ENCODE data around the gene IQCH.

Gene IQCH

DNA sequence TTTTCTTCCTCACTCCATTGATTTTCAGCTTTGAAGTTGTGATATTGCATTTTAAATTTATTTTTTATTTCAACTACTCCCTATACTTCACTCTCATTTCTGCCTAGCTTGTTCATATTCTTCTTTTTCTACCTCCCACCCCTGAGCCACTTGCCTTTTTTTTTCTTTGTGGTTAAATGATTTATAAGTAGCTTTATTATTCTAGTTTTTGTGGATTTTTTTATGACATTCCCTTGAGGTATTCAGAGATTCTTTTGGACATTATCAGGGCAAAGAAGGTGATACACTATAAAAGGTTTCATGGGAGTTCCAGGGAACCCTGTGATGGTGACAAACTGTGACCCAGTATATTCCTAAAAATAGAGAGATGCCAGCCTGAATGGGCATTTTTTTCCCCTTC lies 269.6 kb downstream of the IQCH start:
- no peak for DNase-seq (ENCODE audit: low read depth, low spot score)

DNA sequence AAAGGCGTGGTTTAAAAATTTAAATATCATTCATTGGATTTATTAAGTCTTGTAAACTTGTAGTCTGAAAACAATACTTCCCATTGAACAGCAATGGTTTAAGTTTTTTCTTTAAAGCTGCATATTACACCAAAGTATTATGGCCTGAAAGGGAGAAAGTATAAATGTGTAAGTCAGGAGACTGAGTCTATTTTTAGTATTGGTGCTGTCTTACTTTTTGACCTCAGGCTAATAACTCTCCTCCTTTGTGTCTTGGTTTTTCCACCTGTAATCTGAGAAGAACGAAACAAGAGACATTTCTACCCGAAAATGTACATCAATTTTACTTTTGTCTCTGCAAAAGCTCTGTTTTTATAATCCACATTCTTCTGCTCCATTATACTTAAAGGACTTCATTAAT lies 273.9 kb downstream of the IQCH start:
- no peak for DNase-seq (ENCODE audit: low read depth, low spot score)

DNA sequence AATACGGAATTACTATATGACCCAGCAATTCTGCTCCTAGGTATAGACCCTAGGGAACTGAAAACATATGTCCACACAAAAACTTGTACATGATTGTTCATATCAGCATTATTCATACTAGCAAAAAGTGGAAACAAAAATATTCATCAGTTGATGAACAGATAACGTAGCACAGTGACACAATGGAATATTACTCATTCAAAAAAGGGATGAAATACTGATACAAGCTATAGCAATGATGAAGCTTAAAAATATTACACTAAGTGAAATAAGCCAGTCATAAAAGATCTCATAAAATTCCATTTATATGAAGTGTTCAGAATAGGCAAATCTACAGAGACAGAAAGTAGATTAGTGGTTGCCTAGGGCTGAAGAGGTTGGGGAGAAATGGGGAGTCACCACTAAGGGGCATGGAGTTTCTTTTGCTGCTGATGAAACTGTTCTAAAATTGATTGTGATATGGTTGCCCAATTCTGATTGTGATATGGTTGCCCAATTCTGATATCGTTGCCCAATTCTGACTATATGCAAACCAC lies 276.9 kb downstream of the IQCH start:
- DNase-seq (ENCODE audit: low read depth, low spot score) = no peak

DNA sequence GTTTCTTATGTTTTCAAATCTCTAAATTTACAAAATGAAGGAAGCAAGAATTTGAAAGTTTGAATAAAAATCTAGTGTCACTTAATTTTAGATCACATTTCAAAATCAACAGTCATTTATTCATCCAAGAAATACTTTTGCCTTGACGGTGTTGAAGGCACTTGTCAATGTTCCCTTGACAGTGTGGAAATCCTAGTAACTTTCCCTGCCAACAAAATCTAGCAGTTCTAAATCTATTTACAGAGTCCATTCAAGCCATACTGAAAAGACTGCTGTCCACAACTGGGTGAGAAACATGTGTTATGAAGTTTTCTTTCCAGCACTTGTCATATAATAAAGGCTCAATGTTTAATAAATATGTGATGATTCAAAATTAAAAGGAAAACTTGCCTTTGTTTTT lies 279.3 kb downstream of the IQCH start:
- DNase-seq (ENCODE audit: low read depth, low spot score) = no peak

DNA sequence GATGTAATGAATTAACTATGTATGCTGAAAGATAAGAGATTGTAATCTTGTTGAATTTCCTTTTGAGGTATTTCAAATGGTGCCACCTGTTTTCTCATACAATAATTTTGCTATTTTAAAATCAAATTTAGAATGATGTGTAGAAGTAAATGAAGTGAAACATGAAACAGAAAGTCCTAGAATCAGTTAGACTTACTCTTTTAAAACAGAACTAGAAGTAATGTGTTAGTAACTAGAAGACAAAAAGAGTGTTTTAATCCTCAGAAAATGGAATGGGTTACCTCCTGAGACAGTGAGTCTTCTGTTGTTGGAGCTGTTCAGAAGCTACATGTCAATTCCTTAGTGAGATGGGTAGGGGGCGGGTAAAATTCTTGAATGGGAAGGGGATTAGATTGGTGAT lies 279.8 kb downstream of the IQCH start:
- no peak for DNase-seq (ENCODE audit: low read depth, low spot score)

GRCh38 chr15:67537771-67538170 lies 283.2 kb downstream of the IQCH start:
- no peak for DNase-seq (ENCODE audit: low read depth, low spot score)

DNA sequence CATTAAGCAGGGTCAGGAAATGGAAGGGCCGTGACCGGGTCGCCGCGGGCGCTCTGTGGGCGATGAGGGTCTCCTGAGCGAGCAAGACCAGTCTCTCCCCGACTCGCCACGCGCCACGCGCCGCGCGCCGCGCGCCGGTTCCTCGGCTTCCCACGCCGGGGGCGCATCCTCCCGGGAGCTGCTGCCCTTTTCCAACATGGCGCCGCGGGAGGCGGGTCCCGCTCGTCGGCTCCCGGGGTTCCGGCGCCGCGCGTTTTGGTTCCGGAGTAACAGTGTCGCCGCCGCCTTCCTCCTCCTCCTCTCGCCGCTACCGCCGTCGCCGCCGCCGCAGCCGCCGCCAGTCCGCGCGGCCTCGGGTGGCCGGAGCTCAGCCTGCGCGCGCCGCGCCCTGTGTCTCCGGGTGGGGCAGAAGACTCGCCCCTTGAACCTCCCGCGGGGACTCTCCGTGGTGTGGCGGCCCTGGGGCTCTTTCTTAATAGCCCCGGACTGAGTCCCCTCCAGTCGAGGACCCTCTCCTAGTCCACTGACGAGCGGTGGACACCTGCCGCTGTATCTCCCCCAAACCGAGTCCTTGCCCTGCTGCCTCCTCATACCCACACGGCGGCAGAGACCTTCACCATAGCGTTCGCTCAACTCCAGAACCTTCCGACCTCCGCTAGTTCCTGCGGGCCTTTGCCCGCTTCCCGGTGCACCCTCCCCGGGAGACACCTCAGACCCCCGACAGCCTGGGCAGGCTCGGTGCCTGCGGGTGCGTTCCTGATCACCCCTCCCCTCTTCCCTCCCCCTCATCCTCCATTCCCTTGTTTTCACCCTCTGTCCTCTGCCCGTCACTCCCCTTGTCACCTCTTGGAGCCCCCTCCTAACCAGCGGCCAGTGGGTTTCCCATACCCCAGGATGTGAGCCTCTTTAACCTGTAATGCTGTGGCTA lies 288.1 kb downstream of the IQCH start, which contains the start of gene MAP2K5:
Gene MAP2K5, plus strand, starts transcription at position 284 of the 928 bp plus-strand sequence. Its CDS starts 633 bp downstream, at position 917.
- peak; percentile 88 for DNase-seq (ENCODE audit: low read depth, low spot score)

- DNase-seq (ENCODE audit: low read depth, low spot score) = peak; percentile 28
Measured at GRCh38 chr15:67543348-67543718, 288.7 kb downstream of the IQCH start.

DNA sequence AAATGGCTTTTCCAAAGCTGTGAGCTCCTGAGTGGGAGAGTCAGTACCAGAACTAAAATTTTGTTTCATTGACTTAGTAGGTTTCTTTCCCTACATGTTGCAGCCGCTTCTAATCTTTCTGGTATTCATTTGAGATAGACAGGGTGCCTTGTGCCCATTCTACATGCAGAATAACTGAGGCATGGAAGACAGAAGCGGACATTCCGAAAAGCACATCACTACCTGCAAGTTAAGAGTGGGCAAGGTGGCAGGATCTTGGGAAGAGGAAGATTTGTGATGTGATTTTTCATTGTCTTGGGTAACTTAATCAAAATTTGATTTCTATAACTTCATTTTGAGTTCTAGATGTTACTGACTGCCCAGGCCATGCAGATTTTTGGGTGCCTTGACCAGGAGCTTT lies 289.9 kb downstream of the IQCH start:
- DNase-seq (ENCODE audit: low read depth, low spot score) = no peak

DNA sequence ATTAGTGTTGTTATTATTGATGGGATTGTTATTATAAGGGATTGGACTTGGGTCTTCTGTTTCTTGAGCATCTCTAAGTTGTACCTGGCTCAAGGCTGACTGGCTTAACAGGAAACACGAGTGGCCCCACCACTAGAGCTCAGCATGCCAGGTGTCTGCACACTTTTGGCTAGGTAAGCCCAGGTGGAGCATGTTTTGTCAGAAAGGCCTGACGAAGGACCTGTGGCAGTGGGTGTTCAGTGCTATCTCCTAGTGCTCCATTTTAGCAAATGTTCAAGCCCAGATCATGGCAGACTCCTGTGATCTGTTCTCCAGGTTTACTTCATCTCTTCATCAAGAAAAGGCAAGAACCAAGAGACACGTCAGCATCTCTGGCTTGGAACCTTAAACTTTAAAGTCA lies 291.3 kb downstream of the IQCH start:
- DNase-seq (ENCODE audit: low read depth, low spot score) = no peak

- no peak for DNase-seq (ENCODE audit: low read depth, low spot score)
Measured at GRCh38 chr15:67547064-67547463, 292.5 kb downstream of the IQCH start.

DNA sequence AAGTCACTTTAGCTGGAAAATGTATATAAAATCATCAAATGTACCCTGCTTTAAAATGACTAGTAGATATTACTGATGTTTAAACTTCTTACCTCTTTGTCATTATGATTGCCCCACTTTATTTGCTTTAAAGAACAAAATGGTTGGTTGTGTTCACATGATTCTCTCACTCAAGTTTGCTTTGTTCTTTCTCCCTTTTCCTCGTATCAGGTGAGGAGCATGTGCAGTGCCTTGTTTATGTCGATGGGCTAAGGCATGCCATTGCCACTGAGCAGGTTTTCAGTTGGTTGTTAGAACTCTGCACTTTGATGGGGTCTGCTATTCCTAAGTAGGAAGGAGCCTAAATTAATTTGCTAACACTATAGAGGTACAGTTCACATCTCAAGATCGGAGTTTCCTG lies 293.2 kb downstream of the IQCH start:
- DNase-seq (ENCODE audit: low read depth, low spot score) = no peak

GRCh38 chr15:67548236-67548852 lies 293.8 kb downstream of the IQCH start:
- peak; percentile 45 for DNase-seq (ENCODE audit: low read depth, low spot score)

GRCh38 chr15:67548862-67549651 lies 294.5 kb downstream of the IQCH start:
- peak; percentile 78 for DNase-seq (ENCODE audit: low read depth, low spot score)

DNA sequence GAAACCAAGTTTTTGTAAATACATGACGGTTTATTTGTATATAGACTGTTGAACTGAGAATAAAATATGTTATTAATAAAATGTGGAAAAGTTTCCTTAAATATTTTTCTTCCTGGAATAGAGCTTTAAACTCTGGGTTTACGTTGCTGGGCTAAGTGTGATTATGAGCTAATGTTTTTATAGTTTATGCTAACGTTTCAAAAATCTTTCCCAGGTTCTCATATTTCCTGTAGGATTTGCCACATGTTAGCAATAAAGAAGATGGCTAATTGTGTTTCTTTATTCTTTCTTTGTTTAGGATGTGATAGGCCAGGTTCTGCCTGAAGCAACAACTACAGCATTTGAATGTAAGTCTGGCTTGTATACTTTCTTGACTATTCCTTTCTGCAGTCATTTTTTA lies 295.1 kb downstream of the IQCH start:
- DNase-seq (ENCODE audit: low read depth, low spot score) = no peak

DNA sequence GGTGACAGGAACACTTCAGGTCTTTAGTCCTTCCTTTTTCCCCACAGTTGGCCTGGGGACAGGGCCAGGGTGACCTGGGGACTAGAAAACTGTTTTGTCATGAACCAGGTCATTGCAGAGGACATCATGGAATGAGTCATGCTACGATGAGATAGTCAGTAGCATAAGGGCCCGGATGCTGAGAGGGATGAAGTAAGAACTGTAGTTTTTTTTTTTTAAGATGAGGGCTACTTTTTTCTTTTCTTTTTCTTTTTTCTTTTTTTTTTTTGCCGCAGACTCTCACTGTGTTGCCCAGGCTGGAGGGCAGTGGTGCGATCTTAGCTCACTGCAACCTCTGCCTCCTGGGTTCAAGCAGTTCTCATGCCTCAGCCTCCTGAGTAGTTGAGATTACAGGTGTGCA lies 295.9 kb downstream of the IQCH start:
- no peak for DNase-seq (ENCODE audit: low read depth, low spot score)

- DNase-seq (ENCODE audit: low read depth, low spot score) = no peak
Measured at GRCh38 chr15:67551207-67551743, 296.7 kb downstream of the IQCH start.

All from astrocyte of the hippocampus (primary cell).